OCI-LY1 (cell line): ENCODE measurements around the gene XYLT1.

Experiments
- EZH2 ChIP-seq: fragments of 200-600 bp; sonication (generic), shearing (Covaris generic); IDR thresholded peaks from 2 replicates; pipeline ENCODE4 v1.8.0; 2017; ENCODE audit warnings: borderline replicate concordance, mixed run types, mild to moderate bottlenecking, antibody characterized with exemption, low read length, moderate library complexity, mixed read lengths
- TF ChIP-seq, protein P1 (sequence below): fragments of 200-600 bp; sonication (generic), shearing (Covaris generic); IDR thresholded peaks from 2 replicates; pipeline ENCODE4 v1.5.1; 2017; ENCODE audit warnings: mild to moderate bottlenecking, antibody characterized with exemption, low read length, moderate library complexity, mixed read lengths

DNA sequence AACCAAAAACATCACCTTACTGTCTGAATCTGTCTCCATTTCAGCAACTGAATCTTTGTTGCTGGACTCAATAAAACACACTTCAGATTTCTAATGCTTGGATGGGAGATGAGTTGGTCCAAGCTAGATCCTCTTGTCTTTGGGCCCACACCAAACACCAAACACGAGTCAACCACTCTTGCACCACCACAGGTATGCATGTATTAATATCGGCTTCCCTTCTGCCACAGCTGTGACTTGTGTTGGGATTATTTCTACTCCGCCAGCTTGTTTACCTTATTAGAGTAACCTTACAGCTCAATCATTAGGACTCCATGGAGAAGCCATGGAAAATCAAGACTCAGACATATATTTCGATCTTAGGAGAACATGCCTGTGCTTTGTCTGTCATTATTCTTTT, 49.9 kb downstream of the XYLT1 start:
- TF ChIP-seq, protein P1, sequence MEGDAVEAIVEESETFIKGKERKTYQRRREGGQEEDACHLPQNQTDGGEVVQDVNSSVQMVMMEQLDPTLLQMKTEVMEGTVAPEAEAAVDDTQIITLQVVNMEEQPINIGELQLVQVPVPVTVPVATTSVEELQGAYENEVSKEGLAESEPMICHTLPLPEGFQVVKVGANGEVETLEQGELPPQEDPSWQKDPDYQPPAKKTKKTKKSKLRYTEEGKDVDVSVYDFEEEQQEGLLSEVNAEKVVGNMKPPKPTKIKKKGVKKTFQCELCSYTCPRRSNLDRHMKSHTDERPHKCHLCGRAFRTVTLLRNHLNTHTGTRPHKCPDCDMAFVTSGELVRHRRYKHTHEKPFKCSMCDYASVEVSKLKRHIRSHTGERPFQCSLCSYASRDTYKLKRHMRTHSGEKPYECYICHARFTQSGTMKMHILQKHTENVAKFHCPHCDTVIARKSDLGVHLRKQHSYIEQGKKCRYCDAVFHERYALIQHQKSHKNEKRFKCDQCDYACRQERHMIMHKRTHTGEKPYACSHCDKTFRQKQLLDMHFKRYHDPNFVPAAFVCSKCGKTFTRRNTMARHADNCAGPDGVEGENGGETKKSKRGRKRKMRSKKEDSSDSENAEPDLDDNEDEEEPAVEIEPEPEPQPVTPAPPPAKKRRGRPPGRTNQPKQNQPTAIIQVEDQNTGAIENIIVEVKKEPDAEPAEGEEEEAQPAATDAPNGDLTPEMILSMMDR: no peak
- no peak for TF ChIP-seq EZH2
